Transverse colon (tissue), 4 donors: Measurements from ENCODE around the gene CSRP1.
"Not testable (repeated sequence)": the region's sequence is repeated elsewhere in the genome, so short reads cannot be mapped to it uniquely, and the experiment has no call there.

Source experiments
- POLR2AphosphoS5 ChIP-seq, 3 donors: sonication (generic); formaldehyde crosslinking; IDR thresholded peaks; one replicate each; pipeline ENCODE4 v1.6.1; 2016; ENCODE audit warnings: antibody characterized with exemption in 3 of 3
- TF ChIP-seq, protein P1 (sequence below), 5 experiments: fragments of 200-600 bp in 3 of 5; fragments of 450-650 bp in 2 of 5; sonication (generic) in 3 of 5; IDR thresholded peaks; 1 replicate in 2 of 5; 2 replicates in 3 of 5; pipeline ENCODE4 v1.5.1; 2016 to 2017; ENCODE audit warnings: antibody characterized with exemption in 5 of 5, inconsistent platforms in 3 of 5, mild to moderate bottlenecking in 2 of 5, moderate library complexity in 1 of 5

DNA sequence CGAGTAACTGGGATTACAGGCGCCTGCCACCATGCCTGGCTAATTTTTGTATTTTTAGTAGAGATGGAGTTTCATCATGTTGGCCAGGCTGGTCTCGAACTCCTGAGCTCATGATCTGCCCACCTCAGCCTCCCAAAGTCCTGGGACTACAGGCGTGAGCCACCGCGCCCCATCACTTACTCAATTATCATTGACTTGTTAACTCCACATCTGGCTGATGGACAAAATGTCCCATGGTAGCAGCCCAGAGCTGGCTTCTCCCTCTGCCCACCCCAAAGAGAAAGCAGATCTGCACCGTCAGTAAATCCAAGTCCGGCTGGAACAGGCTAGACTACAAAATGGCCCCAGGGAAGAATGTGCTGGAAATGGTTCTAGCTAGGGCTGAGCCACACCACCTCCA is 34.6 kb downstream of the CSRP1 start:
- TF ChIP-seq POLR2AphosphoS5 (IDR thresholded peaks at IDR 0.05): not testable (repeated sequence)
- TF ChIP-seq, protein P1, sequence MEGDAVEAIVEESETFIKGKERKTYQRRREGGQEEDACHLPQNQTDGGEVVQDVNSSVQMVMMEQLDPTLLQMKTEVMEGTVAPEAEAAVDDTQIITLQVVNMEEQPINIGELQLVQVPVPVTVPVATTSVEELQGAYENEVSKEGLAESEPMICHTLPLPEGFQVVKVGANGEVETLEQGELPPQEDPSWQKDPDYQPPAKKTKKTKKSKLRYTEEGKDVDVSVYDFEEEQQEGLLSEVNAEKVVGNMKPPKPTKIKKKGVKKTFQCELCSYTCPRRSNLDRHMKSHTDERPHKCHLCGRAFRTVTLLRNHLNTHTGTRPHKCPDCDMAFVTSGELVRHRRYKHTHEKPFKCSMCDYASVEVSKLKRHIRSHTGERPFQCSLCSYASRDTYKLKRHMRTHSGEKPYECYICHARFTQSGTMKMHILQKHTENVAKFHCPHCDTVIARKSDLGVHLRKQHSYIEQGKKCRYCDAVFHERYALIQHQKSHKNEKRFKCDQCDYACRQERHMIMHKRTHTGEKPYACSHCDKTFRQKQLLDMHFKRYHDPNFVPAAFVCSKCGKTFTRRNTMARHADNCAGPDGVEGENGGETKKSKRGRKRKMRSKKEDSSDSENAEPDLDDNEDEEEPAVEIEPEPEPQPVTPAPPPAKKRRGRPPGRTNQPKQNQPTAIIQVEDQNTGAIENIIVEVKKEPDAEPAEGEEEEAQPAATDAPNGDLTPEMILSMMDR (IDR thresholded peaks at IDR 0.05): not testable (repeated sequence)
